Bronchial epithelial cell (primary cell): ENCODE results near the gene BRIP1. TPM values are rescaled to one million over a fixed set of nuclear protein-coding genes. Genes with fewer than 3 reads are reported as not detected.

Source experiments
- DNase-seq: peaks from one replicate; pipeline ENCODE4 v3.0.0-alpha.2; 2010; ENCODE audit warnings: low read depth
- FAIRE-seq: peaks from 2 replicates; lab custom pipeline; 2011; peaks lifted over from hg19 to GRCh38; lab: Jason Lieb, UNC
- H3K27me3 ChIP-seq: 2 replicates; pipeline ENCODE4 v1.5.1; 2011; ENCODE audit warnings: low read length; ENCODE audit not compliant: control insufficient read depth, insufficient read depth
- H3K36me3 ChIP-seq: 2 replicates; pipeline ENCODE4 v1.5.1; 2011; ENCODE audit warnings: low read length; ENCODE audit not compliant: control insufficient read depth, insufficient read depth
- H3K4me3 ChIP-seq: 2 replicates; pipeline ENCODE4 v1.5.1; 2011; ENCODE audit warnings: mild to moderate bottlenecking, low read depth, low read length, control low read depth
- total RNA-seq: library from RNA; depleted of rRNA; stranded (reverse); fragments of >200 nt; gene quantifications from 2 replicates; pipeline ENCODE4 v1.2.1, GENCODE V29; 2014
- TF ChIP-seq, protein P1 (sequence below): IDR thresholded peaks from 2 replicates; pipeline ENCODE4 v1.5.1; 2011; ENCODE audit warnings: mild to moderate bottlenecking, moderate library complexity, low read length, control low read depth, inconsistent platforms; ENCODE audit not compliant: insufficient read depth, severe bottlenecking

The BRIP1 gene
- total RNA-seq, 1 donor from 2014 or later = 1.1 TPM

DNA sequence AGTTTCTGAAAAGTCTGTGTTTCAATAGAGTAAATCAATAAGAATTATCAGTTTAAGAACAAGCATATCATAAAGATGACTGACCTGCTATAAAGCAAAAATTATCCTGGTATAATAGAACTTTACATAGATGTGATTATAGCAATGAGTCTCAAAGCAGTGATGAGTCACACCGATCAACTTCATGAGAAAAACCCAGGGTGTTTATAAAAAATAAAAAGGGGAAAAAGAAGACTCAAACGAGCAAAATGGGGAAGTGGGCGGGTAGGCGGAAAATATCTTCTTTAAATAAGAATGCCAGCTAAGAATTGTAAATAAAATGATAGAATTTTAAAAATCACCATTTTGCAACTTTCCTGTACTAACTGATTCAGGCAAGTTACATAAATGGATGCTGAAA is 46.8 kb downstream of the BRIP1 start:
- Histone ChIP-seq H3K27me3 (no peaks in the 10 kb centered on the region), H3K36me3 (no peaks in the 10 kb centered on the region), H3K4me3 (no peak overlapping the region)
- DNase-seq (peak; percentile 11), FAIRE-seq (no peak)
- TF ChIP-seq, protein P1, sequence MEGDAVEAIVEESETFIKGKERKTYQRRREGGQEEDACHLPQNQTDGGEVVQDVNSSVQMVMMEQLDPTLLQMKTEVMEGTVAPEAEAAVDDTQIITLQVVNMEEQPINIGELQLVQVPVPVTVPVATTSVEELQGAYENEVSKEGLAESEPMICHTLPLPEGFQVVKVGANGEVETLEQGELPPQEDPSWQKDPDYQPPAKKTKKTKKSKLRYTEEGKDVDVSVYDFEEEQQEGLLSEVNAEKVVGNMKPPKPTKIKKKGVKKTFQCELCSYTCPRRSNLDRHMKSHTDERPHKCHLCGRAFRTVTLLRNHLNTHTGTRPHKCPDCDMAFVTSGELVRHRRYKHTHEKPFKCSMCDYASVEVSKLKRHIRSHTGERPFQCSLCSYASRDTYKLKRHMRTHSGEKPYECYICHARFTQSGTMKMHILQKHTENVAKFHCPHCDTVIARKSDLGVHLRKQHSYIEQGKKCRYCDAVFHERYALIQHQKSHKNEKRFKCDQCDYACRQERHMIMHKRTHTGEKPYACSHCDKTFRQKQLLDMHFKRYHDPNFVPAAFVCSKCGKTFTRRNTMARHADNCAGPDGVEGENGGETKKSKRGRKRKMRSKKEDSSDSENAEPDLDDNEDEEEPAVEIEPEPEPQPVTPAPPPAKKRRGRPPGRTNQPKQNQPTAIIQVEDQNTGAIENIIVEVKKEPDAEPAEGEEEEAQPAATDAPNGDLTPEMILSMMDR = no peak

- Histone ChIP-seq H3K4me3 (no peak overlapping the region), H3K27me3 (no peaks in the 10 kb centered on the region), H3K36me3 (no peaks in the 10 kb centered on the region)
- TF ChIP-seq, protein P1 = no peak
- no peak for DNase-seq
- no peak for FAIRE-seq
Observed at GRCh38 chr17:61815863-61816503, 47.3 kb downstream of the BRIP1 start.

- no peaks in the 10 kb centered on the region for H3K27me3 ChIP-seq
- H3K36me3 ChIP-seq = no peaks in the 10 kb centered on the region
- TF ChIP-seq, protein P1 = no peak
- no peak for FAIRE-seq
- no peak overlapping the region for H3K4me3 ChIP-seq
- no peak for DNase-seq
Observed at GRCh38 chr17:61814485-61814884, 48.8 kb downstream of the BRIP1 start.

DNA sequence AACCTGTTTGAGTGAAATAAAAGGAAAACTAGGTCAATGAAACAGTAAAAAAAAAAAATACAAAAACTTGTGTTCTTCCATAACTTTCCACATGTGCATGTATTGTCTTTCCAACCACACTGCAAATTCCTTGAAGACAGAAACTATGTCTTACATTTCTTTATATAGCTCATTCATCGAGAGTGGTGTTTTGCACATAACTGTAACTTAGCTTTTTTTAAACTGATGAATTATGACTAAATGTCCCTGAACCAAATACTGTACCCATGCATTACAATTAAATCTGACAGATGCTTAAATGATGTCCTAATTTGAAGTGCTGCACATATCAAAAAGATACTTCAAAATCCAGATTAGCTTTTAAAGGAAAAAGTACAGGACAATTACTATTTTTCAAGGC is 50.1 kb downstream of the BRIP1 start:
- TF ChIP-seq, protein P1 = no peak

DNA sequence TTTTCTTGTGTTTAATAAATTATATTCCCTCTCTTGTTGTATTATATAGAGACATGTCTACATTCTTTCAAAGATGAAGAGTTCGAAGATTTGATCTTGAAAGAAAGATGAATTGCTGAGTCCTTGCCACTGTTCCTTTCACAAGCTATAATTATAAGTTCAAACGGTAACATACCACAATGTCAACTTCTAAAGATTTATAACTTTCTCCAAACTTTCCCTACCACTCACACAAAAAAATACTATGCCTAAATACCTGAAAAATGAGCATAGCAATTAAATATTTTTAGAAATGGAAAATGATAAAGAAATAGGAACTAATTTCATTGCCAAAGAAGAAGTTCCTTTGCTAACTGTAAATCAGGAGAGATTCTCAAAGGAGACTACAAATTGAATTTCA is 50.6 kb downstream of the BRIP1 start:
- TF ChIP-seq, protein P1 = no peak
- H3K4me3 ChIP-seq = no peak overlapping the region
- DNase-seq (no peak), FAIRE-seq (no peak)
- H3K36me3 ChIP-seq = no peaks in the 10 kb centered on the region
- no peaks in the 10 kb centered on the region for H3K27me3 ChIP-seq

More for the DNA sequence above, 50.1 kb downstream of the BRIP1 start:
- H3K4me3 ChIP-seq = no peak overlapping the region
- H3K27me3 ChIP-seq = no peaks in the 10 kb centered on the region
- no peak for DNase-seq
- FAIRE-seq = no peak
- H3K36me3 ChIP-seq = no peaks in the 10 kb centered on the region
